GM18873 (cell line): ENCODE data around the gene SUN5.
"Not testable (repeated sequence)": the region's sequence is repeated elsewhere in the genome, so short reads cannot be mapped to it uniquely, and the experiment has no call there.

Source experiments
- ATAC-seq: cut with Tn5 transposase; IDR thresholded peaks from one replicate; pipeline ENCODE4 v1.9.1; 2021; ENCODE audit warnings: mild to moderate bottlenecking, moderate library complexity, moderate number of reproducible peaks; ENCODE audit not compliant: unreplicated experiment, low FRiP score

The SUN5 gene

GRCh38 chr20:32968478-32969241, 35.6 kb downstream of the SUN5 start:
- ATAC-seq: no peak

DNA sequence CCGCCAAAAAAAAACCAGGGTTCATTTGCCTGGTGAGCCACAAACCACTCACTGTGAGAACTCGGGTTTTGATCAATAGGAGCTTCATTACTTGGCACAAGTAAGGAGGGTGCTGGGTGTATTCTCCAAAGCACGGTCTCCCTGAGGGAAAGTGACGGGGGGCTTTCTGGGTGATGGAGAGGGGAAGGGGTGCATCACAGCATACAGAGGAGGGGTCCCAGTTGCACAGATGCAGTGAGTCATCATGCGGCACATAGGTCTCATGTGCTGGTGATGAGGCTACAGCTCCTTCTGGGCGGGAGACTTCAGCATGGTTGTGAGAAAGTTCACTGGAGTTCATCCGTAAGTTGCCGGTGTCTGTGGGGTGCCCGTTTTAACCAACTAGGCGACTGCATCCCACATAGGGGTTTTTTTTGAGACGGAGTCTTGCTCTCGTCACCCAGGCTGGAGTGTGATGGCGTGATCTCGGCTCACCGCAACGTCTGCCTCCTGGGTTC, 36.2 kb downstream of the SUN5 start:
- no peak for ATAC-seq

- ATAC-seq: no peak
These were observed 37.1 kb downstream of the SUN5 start for GRCh38 chr20:32966881-32967781.

DNA sequence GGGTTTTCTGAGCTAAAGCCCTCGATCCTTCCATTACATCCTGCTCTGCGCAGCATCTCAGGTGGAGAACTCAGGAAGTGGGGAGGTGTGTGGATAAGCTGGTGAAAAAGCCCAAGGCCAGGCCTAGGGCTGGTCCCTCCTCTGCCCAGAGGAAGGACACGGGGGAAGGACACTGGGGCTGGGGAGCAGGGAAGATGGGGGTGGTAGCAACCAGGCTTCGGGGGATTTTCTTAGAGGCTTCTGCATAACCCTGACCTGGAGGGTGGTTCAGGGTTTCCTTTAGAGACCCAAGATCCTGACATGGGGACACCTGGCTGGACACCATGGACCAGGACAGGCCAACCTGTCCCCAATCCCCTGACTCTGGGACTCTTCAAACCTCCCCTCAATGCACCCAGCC, 37.9 kb downstream of the SUN5 start:
- no peak for ATAC-seq

GRCh38 chr20:32965581-32966373, 38.5 kb downstream of the SUN5 start:
- no peak for ATAC-seq

- no peak for ATAC-seq
These were observed 39.1 kb downstream of the SUN5 start for GRCh38 chr20:32965115-32965514.

DNA sequence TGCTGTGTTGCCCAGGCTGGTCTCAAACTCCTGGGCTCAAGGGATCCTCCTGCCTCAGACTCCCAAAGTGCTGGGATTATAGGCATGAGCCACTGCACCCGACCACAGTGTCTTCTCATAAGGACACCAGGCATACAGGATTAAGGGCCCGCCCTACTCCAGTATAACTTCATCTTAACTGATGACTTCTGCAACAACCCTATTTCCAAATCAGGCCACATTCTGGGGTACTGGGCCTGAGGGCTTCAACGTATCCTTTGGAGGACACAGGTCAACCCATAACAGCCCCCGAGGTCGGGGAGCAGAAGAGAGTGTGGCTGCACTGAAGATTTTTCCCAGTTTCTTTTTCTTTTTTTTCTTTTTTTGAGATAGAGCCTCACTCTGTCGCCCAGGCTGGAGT, 39.7 kb downstream of the SUN5 start:
- ATAC-seq: no peak

DNA sequence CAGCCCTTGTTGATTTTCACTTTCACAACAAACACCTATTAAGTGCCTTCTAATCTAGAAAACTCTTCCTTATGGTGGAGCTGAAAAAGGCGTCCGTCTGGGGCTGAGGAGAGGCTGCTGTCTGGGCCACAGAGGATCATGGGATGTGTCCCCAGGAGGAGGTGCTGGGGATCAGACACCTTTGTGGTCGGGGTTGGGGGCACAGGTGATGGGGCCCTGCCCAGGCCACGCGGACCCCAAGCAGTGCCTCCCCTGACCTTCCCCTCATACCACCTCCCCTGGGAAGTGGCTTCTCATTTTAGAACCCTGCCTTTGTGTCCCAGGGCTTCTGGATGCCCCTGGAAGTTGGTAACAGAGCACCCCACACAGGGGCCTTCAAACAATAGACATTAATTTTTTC, 41.1 kb downstream of the SUN5 start:
- ATAC-seq: no peak

DNA sequence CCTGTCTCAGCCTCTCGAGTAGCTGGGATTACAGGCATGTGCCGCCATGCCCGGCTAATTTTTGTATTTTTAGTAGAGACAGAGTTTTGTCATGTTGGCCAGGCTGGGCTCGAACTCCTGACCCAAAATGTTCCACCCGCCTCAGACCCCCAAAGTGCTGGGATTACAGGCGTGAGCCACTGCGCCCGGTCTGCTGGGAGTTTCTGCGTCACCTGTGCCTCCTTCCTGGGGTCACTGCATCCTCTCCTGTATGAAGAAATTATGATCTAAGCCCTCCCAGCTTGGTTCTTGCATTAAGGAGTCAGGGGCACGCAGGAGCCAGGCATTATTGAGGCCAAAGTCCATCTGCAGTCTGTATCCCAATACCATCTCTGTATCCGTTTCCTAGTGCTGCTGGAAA, 41.6 kb downstream of the SUN5 start:
- not testable (repeated sequence) for ATAC-seq

GRCh38 chr20:32962053-32962452, 42.2 kb downstream of the SUN5 start:
- ATAC-seq: no peak

GRCh38 chr20:32960849-32961731, 43.1 kb downstream of the SUN5 start:
- no peak for ATAC-seq

DNA sequence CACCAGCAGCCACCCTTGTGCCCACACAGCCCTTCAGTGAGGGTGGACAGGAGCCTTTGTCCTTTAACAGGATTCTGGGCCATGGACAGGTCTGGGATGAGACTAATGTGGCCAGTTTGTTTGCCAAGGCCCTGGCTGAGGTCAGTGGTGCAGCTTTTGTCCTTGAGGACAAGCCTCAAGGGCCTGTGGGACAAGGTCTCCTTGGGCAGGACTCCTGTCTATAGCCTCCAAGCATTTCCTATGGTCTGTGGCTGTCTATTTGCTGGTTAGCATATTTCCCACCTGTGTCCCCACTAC, 44.1 kb downstream of the SUN5 start:
- ATAC-seq: no peak

- ATAC-seq: no peak
These were observed 44.6 kb downstream of the SUN5 start for GRCh38 chr20:32959351-32960221.

- ATAC-seq: no peak
These were observed 45.7 kb downstream of the SUN5 start for GRCh38 chr20:32958574-32958973.

GRCh38 chr20:32957459-32957858, 46.8 kb downstream of the SUN5 start:
- ATAC-seq: no peak

DNA sequence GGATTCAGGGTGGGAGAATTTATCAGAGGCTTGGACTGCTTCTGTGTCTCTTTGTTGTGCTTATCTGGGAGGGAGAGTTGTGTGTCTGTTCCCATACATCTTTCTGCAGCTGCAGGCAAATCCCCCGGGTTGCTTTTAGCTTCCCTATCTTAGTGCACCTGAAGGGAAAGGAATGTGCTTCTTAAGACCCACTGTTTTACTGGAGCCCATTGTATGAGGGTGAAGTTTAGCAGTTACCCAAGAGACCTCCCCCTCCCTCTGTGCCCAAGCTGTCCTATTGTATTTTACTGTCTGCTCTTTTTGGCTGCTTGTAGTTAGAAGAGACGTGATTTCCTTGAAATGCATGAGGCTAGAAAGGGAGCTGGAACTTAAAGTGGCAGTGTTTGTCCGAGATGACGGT, 53.7 kb downstream of the SUN5 start:
- not testable (repeated sequence) for ATAC-seq

GRCh38 chr20:32946629-32947028, 57.6 kb downstream of the SUN5 start:
- ATAC-seq: no peak

- ATAC-seq: no peak
These were observed 58.5 kb downstream of the SUN5 start for GRCh38 chr20:32945710-32946221.
